Natural killer cell treated with Interleukin-12 subunit alpha and Interleukin-12 subunit beta and Interleukin-15 and Interleukin-18, amount 100 ng/mL, for 72 hours (primary cell): ENCODE results near the gene PKP1. TPM values are rescaled to one million over a fixed set of nuclear protein-coding genes. Genes with fewer than 3 reads are reported as not detected.

Experiments used
- ATAC-seq, 2 donors: fragments of 150-1000 bp; cut with Tn5 transposase in 1 of 2; sonication (Bioruptor Pico), chemical (Tn5 transposase) in 1 of 2; 2 replicates each; pipeline ENCODE4 v1.10.0; 2021
- DNase-seq: peaks from one replicate; pipeline ENCODE4 v3.0.0; 2022; ENCODE audit warnings: low spot score
- H3K27ac Mint-ChIP-seq, 2 donors: 1 replicate in 1 of 2; 2 replicates in 1 of 2; pipeline ENCODE4 v1.8.0; 2022; ENCODE audit warnings: mixed read lengths in 2 of 2, mild to moderate bottlenecking in 1 of 2, moderate library complexity in 1 of 2
- H3K27me3 Mint-ChIP-seq, 2 donors: 1 replicate in 1 of 2; 2 replicates in 1 of 2; pipeline ENCODE4 v1.8.0; 2022; ENCODE audit warnings: mixed read lengths in 2 of 2
- H3K36me3 Mint-ChIP-seq: one replicate; pipeline ENCODE4 v1.8.0; 2022; ENCODE audit warnings: mixed read lengths
- H3K4me1 Mint-ChIP-seq, 2 donors: 1 replicate in 1 of 2; 2 replicates in 1 of 2; pipeline ENCODE4 v1.8.0; 2022; ENCODE audit warnings: low read depth in 2 of 2, mixed read lengths in 2 of 2, mild to moderate bottlenecking in 1 of 2
- H3K4me3 Mint-ChIP-seq: one replicate; pipeline ENCODE4 v1.8.0; 2022; ENCODE audit warnings: mixed read lengths
- H3K9me3 Mint-ChIP-seq: 2 replicates; pipeline ENCODE4 v1.8.0; 2022; ENCODE audit warnings: mixed read lengths
- total RNA-seq, 2 donors: library from RNA; stranded (reverse); gene quantifications; one replicate each; pipeline ENCODE4 v1.2.3, GENCODE V29; 2022

The PKP1 gene
- total RNA-seq, 2 donors from 2014 or later, result not detected

- H3K9me3 Mint-ChIP-seq, result no peaks in the 10 kb centered on the region
- H3K27ac Mint-ChIP-seq, result no peak overlapping the region
- ATAC-seq, result no peak
- no peak overlapping the region for H3K4me3 Mint-ChIP-seq
- no peaks in the 10 kb centered on the region for H3K36me3 Mint-ChIP-seq
- peaks cover 27 to 28% of the 10 kb centered on the region in 2 donors for H3K27me3 Mint-ChIP-seq
- peaks cover 0 to 3% of the 10 kb centered on the region in 2 donors for H3K4me1 Mint-ChIP-seq
- no peak for DNase-seq
Measured at GRCh38 chr1:201280884-201281283, 2.4 kb upstream of the PKP1 start.

GRCh38 chr1:201281573-201281972 lies 1.7 kb upstream of the PKP1 start:
- Mint-ChIP-seq H3K4me1 (peaks cover 0 to 3% of the 10 kb centered on the region in 2 donors), H3K27ac (no peak overlapping the region), H3K36me3 (no peaks in the 10 kb centered on the region), H3K9me3 (no peaks in the 10 kb centered on the region), H3K27me3 (peaks cover 28 to 31% of the 10 kb centered on the region in 2 donors), H3K4me3 (no peak overlapping the region)
- DNase-seq (no peak), ATAC-seq (no peak)

- Mint-ChIP-seq H3K4me3 (no peak overlapping the region), H3K27ac (no peak overlapping the region), H3K9me3 (no peaks in the 10 kb centered on the region), H3K27me3 (peaks cover 31 to 37% of the 10 kb centered on the region in 2 donors), H3K4me1 (peaks cover 0 to 3% of the 10 kb centered on the region in 2 donors), H3K36me3 (no peaks in the 10 kb centered on the region)
- ATAC-seq (no peak), DNase-seq (no peak)
Measured at GRCh38 chr1:201282216-201282615, 1.1 kb upstream of the PKP1 start.

DNA sequence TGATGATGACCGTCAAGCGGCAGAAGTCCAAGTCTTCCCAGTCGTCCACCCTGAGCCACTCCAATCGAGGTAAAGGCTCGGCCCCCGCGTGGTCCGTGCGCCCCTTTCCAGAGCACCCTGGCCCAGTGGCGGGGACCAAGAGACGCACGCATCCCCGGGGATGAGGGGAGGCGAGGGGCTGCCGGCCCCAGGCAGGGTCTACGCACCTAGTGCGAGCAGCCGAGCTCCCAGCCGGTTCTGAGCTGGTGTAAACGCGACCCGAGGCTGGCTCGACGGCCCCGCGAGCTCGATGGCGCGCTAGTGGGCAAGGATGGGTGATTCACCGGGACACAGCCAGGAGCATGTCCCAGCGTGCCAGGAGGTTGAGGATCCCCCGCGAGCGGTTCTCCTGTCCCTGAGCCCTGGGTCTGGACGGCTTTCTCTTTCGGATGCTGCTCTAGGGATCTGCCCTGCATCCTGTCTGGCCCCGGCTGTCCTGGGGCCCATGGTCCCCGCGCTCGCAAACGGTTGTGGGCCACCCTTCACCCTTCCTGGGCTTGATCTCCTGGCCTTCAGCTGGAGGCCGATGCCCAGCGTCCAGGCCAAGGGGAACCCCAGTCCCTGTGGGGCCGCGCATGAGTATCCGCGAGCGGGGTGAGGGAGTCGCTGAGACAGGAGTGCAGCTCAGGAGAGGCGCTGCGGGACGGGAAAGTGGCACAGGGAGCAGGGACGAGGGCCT lies 689 bp downstream of the PKP1 start:
- Mint-ChIP-seq H3K4me3 (no peak overlapping the region), H3K27me3 (peaks cover 28 to 40% of the 10 kb centered on the region in 2 donors), H3K27ac (no peak overlapping the region), H3K4me1 (peaks cover 0 to 3% of the 10 kb centered on the region in 2 donors), H3K36me3 (no peaks in the 10 kb centered on the region), H3K9me3 (no peaks in the 10 kb centered on the region)
- DNase-seq (no peak), ATAC-seq (no peak)

- no peak overlapping the region for H3K27ac Mint-ChIP-seq
- peaks cover 0 to 3% of the 10 kb centered on the region in 2 donors for H3K4me1 Mint-ChIP-seq
- no peaks in the 10 kb centered on the region for H3K9me3 Mint-ChIP-seq
- peaks cover 28 to 35% of the 10 kb centered on the region in 2 donors for H3K27me3 Mint-ChIP-seq
- ATAC-seq, result no peak
- no peak overlapping the region for H3K4me3 Mint-ChIP-seq
- DNase-seq, result no peak
- H3K36me3 Mint-ChIP-seq, result no peaks in the 10 kb centered on the region
Measured at GRCh38 chr1:201284636-201285035, 1.3 kb downstream of the PKP1 start.

DNA sequence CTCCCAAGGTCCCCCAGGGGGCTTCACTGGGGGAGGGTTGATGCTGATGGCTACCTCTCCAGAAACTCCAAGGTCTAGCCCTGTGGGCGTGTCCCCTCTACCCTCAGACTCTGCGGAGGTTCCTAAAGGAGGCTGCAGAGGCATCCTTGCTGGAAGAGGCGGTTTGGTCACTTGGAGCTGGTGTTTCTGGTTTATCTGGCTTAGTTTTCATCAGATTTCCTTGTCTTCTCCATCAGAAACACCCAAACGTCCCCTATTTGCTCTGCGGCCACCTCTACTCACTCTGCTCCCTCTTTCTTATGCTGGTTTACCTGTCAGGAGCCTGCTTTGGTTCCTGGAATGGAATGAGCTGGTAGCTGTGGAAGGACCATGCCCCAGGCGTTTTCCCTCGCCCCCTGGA lies 2.5 kb downstream of the PKP1 start:
- DNase-seq (no peak), ATAC-seq (no peak)
- no peak overlapping the region for H3K4me3 Mint-ChIP-seq
- H3K36me3 Mint-ChIP-seq, result no peaks in the 10 kb centered on the region
- H3K4me1 Mint-ChIP-seq, result peaks cover 0 to 3% of the 10 kb centered on the region in 2 donors
- H3K27ac Mint-ChIP-seq, result no peak overlapping the region
- H3K27me3 Mint-ChIP-seq, result peaks cover 24 to 35% of the 10 kb centered on the region in 2 donors
- no peaks in the 10 kb centered on the region for H3K9me3 Mint-ChIP-seq

DNA sequence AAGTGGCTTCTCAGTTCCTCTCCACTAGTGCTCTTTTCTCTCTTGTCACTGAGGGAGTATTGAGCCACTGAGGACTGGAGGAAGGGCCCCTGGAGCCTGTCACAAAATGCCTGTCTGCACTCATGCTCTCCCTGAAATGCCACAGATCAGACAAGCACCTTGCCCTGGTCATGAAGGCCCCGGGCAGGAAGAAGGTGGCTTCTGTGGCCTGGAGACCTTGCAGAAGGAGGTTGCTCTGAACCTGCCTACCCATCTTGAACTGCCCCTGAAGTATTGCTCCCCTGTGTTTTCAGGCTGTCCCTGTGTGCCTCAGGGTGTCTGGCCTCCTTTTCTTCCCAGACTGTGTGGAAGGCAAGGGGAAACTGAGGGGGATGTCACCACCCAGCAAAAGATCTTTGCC lies 3.1 kb downstream of the PKP1 start:
- no peak overlapping the region for H3K27ac Mint-ChIP-seq
- no peak overlapping the region for H3K4me3 Mint-ChIP-seq
- H3K9me3 Mint-ChIP-seq, result no peaks in the 10 kb centered on the region
- H3K4me1 Mint-ChIP-seq, result peaks cover 0 to 3% of the 10 kb centered on the region in 2 donors
- ATAC-seq (no peak), DNase-seq (no peak)
- no peaks in the 10 kb centered on the region for H3K36me3 Mint-ChIP-seq
- peaks cover 24 to 34% of the 10 kb centered on the region in 2 donors for H3K27me3 Mint-ChIP-seq

DNA sequence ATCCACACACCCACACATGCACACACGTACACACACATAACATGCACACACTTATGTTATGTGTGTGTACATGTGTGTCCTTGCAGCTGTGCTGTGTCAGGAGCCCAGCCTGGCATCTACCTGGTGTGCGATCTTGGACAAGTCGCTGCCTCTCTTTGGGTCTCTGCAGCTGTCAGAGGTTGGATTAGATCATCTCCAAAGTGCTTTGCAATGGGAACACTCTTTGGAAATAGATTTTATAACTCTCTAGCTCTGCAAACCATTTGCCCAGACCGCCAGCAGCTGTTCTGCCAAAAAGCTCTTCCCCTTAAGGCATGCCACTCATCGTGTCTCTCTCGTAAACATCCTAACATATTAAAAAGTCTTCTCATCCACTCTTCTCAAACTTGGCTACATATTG lies 4.7 kb downstream of the PKP1 start:
- H3K27me3 Mint-ChIP-seq, result peaks cover 15 to 23% of the 10 kb centered on the region in 2 donors
- ATAC-seq (no peak), DNase-seq (no peak)
- H3K27ac Mint-ChIP-seq, result no peak overlapping the region
- peaks cover 0 to 2% of the 10 kb centered on the region in 2 donors for H3K4me1 Mint-ChIP-seq
- H3K36me3 Mint-ChIP-seq, result no peaks in the 10 kb centered on the region
- no peaks in the 10 kb centered on the region for H3K9me3 Mint-ChIP-seq
- H3K4me3 Mint-ChIP-seq, result no peak overlapping the region

DNA sequence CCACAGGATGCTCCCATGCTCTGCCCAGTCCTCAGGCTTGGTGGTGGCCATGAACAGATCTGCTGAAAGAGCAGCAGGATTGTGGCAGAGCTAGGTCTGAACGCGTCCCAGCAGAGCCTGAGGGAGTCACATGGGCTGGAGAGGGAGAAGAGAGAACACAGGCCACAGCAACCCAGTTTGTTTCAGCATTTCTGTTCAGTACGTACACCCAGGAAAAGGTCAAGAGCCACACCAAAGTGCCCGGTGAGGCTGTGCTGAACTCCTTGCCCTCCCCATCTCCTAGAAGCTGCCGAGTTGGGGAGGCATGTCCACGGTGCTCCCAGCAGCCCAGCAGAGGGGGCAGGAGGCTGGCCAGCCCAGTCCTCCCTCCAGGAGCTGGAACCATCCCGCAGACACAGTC lies 5.5 kb downstream of the PKP1 start:
- no peaks in the 10 kb centered on the region for H3K4me1 Mint-ChIP-seq
- DNase-seq, result no peak
- H3K27ac Mint-ChIP-seq, result no peak overlapping the region
- peaks cover 12 to 23% of the 10 kb centered on the region in 2 donors for H3K27me3 Mint-ChIP-seq
- H3K4me3 Mint-ChIP-seq, result no peak overlapping the region
- ATAC-seq, result no peak
- no peaks in the 10 kb centered on the region for H3K36me3 Mint-ChIP-seq
- no peaks in the 10 kb centered on the region for H3K9me3 Mint-ChIP-seq

DNA sequence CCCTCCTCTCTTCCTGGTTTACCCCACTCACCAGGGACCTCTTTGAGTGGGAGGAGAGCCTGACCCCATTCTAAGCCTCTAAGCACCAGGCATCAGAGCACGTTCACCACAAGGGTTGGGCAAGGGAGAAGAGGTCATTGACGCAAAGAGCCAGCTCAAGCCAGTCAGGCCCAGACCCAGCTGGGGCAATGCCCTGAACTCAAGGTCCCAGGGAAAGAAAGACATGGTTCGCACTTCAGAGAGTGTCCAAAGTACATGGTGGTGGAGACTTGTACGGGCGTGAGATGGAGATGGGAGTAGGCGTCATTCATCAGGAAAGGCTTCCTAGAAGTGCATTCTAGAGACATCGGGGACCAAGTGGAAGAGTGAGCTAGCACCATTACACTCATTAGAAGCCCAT lies 7.2 kb downstream of the PKP1 start:
- Mint-ChIP-seq H3K4me1 (no peaks in the 10 kb centered on the region), H3K4me3 (no peak overlapping the region), H3K9me3 (no peaks in the 10 kb centered on the region), H3K27ac (no peak overlapping the region), H3K36me3 (no peaks in the 10 kb centered on the region), H3K27me3 (peaks cover 14 to 28% of the 10 kb centered on the region in 2 donors)
- DNase-seq (no peak), ATAC-seq (no peak)

DNA sequence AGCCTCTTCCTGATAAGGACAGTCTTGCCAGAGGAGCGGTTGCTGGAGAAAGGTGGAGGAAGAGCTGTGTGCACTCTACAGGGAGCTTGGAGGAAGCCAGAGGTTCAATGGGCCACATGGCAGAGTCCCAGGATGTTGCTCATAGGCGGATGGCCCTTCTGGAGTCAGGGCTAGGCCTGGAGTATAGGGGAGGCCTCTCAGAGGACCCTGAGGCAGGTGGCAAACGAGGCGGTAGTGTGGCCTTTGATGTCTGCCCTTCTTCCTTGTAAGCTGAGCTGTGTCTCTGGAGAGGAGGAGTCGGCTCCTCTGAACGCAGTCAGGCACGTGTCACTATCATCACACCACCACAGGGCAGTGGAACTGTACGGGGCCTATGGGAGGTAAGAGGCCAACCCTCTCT lies 8.6 kb downstream of the PKP1 start:
- no peaks in the 10 kb centered on the region for H3K36me3 Mint-ChIP-seq
- no peak overlapping the region for H3K4me3 Mint-ChIP-seq
- no peaks in the 10 kb centered on the region for H3K9me3 Mint-ChIP-seq
- no peak overlapping the region for H3K27ac Mint-ChIP-seq
- DNase-seq, result no peak
- H3K27me3 Mint-ChIP-seq, result peaks cover 18 to 27% of the 10 kb centered on the region in 2 donors
- no peaks in the 10 kb centered on the region for H3K4me1 Mint-ChIP-seq
- no peak for ATAC-seq

DNA sequence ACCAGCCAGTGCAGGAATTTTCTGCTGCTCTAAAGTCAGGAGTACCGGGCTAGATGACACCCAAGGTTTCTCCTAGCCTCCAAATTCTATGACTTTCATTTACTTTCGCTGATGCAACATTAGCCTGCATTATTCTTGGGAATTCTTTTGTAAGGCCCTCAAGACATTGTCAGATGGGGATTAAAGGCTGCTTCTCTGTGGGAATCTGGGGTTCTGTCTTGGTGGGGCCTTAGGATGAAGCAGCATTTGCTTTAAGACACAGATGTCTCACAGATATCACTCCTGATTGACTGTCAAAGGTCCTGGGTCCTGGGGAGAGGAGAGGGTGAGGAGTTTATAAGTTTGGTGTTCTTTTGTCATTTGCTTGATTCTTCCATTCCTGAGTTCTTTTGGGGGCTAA lies 11.6 kb downstream of the PKP1 start:
- H3K27ac Mint-ChIP-seq, result no peak overlapping the region
- DNase-seq (no peak), ATAC-seq (no peak)
- H3K36me3 Mint-ChIP-seq, result no peaks in the 10 kb centered on the region
- H3K4me3 Mint-ChIP-seq, result no peak overlapping the region
- no peaks in the 10 kb centered on the region for H3K9me3 Mint-ChIP-seq
- H3K4me1 Mint-ChIP-seq, result no peaks in the 10 kb centered on the region
- peaks cover 13 to 18% of the 10 kb centered on the region in 2 donors for H3K27me3 Mint-ChIP-seq

DNA sequence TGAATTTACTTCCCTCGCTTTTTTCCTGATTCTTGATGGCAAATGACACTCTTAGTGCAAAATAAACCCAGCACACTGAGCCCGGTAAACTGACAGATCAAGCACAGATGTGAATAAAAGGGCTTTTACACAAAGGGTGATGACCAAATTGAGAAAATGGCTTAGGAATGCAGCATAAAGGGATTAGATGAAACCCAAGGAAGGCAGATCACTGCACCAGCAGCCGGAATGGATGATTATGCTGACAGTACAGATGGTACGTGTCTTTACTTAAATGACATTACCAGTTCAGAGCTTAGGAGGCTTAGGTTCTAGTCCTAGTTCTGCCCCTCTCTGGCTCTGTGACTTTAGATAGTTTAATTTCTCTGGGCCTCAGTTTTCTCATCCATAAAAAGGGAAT lies 12.0 kb downstream of the PKP1 start:
- no peak for DNase-seq
- no peaks in the 10 kb centered on the region for H3K9me3 Mint-ChIP-seq
- H3K27ac Mint-ChIP-seq, result no peak overlapping the region
- H3K4me1 Mint-ChIP-seq, result no peaks in the 10 kb centered on the region
- H3K4me3 Mint-ChIP-seq, result no peak overlapping the region
- peaks cover 13 to 18% of the 10 kb centered on the region in 2 donors for H3K27me3 Mint-ChIP-seq
- no peaks in the 10 kb centered on the region for H3K36me3 Mint-ChIP-seq
- ATAC-seq, result no peak

DNA sequence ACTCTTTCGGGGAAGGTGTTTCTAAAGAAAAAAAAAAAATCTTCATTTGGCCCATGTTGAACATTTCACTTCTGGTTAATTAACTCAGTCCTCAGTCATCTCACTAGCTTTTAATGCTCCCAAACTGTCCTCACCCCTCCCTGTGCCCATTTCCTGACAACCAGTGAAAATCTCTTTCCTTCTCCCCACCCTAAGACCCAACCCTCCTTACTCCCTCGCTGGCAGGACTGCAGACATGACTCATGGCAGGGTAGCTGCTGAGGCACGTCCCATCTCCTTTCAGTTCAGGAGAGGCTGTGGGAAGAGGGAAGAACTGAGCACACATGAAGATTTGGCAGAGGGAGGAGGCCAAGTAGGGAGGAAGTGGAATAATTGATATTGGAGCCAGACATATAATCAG lies 12.6 kb downstream of the PKP1 start:
- H3K36me3 Mint-ChIP-seq, result no peaks in the 10 kb centered on the region
- no peaks in the 10 kb centered on the region for H3K4me1 Mint-ChIP-seq
- ATAC-seq, result no peak
- no peak for DNase-seq
- H3K9me3 Mint-ChIP-seq, result no peaks in the 10 kb centered on the region
- no peak overlapping the region for H3K4me3 Mint-ChIP-seq
- H3K27ac Mint-ChIP-seq, result no peak overlapping the region
- peaks cover 13 to 18% of the 10 kb centered on the region in 2 donors for H3K27me3 Mint-ChIP-seq

- ATAC-seq (no peak), DNase-seq (no peak)
- H3K36me3 Mint-ChIP-seq, result no peaks in the 10 kb centered on the region
- H3K4me1 Mint-ChIP-seq, result no peaks in the 10 kb centered on the region
- H3K27ac Mint-ChIP-seq, result no peak overlapping the region
- H3K27me3 Mint-ChIP-seq, result peaks cover 13 to 18% of the 10 kb centered on the region in 2 donors
- no peaks in the 10 kb centered on the region for H3K9me3 Mint-ChIP-seq
- H3K4me3 Mint-ChIP-seq, result no peak overlapping the region
Measured at GRCh38 chr1:201296352-201296751, 13.0 kb downstream of the PKP1 start.
